HepG2 (cell line): Measurements from ENCODE around the gene RABL6. TPM values are rescaled to one million over a fixed set of nuclear protein-coding genes. Genes with fewer than 3 reads are reported as not detected.

Experiments used
- AGO1 ChIP-seq: fragments of 200-400 bp; formaldehyde crosslinking; IDR thresholded peaks from 2 replicates; pipeline ENCODE4 v1.6.1; 2017; ENCODE audit warnings: mild to moderate bottlenecking, low read depth, low read length, moderate library complexity; ENCODE audit not compliant: poor library complexity, severe bottlenecking
- DRAP1 ChIP-seq: IDR thresholded peaks from 2 replicates; pipeline ENCODE4 v1.6.1; 2016; ENCODE audit warnings: missing genetic modification reagents, missing compliant biosample characterization
- GLI4 ChIP-seq: sonication (generic); formaldehyde crosslinking; IDR thresholded peaks from 2 replicates; pipeline ENCODE4 v1.5.1; 2020; ENCODE audit warnings: missing genetic modification reagents, mild to moderate bottlenecking, moderate library complexity, borderline replicate concordance
- KMT2A ChIP-seq: sonication (generic); formaldehyde crosslinking; IDR thresholded peaks from 2 replicates; pipeline ENCODE4 v1.4.0; 2020; ENCODE audit warnings: missing genetic modification reagents
- NFKB2 ChIP-seq: sonication (generic); formaldehyde crosslinking; IDR thresholded peaks from 2 replicates; pipeline ENCODE4 v1.4.0; 2020; ENCODE audit warnings: missing genetic modification reagents, borderline replicate concordance
- NR2F2 ChIP-seq: IDR thresholded peaks from 2 replicates; pipeline ENCODE4 v1.6.1; 2012; ENCODE audit warnings: low read depth, inconsistent platforms, borderline replicate concordance
- RBM39 ChIP-seq: fragments of 200-400 bp; formaldehyde crosslinking; IDR thresholded peaks from one replicate; pipeline ENCODE4 v1.6.1; 2018; ENCODE audit warnings: antibody characterized with exemption, mild to moderate bottlenecking, low read depth, low read length; ENCODE audit not compliant: poor library complexity, severe bottlenecking
- TEAD2 ChIP-seq: sonication (generic); formaldehyde crosslinking; IDR thresholded peaks from 2 replicates; pipeline ENCODE4 v1.9.0; 2021; ENCODE audit warnings: missing genetic modification reagents
- ZFP36 ChIP-seq: fragments of 150-350 bp; IDR thresholded peaks from 2 replicates; pipeline ENCODE4 v1.6.1; 2018; ENCODE audit warnings: borderline replicate concordance, low read length, low read depth; ENCODE audit not compliant: partially characterized antibody
- ZNF143 ChIP-seq: sonication (generic); formaldehyde crosslinking; IDR thresholded peaks from 2 replicates; pipeline ENCODE4 v1.4.0; 2020; ENCODE audit warnings: missing genetic modification reagents
- ZNF260 ChIP-seq: sonication (generic); formaldehyde crosslinking; IDR thresholded peaks from 2 replicates; pipeline ENCODE4 v1.4.0; 2020; ENCODE audit warnings: missing genetic modification reagents, low read depth, mild to moderate bottlenecking, borderline replicate concordance
- ZNF280D ChIP-seq: sonication (generic); formaldehyde crosslinking; IDR thresholded peaks from 2 replicates; pipeline ENCODE4 v1.5.1; 2020; ENCODE audit warnings: mild to moderate bottlenecking, missing genetic modification reagents
- polyA plus RNA-seq, 8 experiments: library from polyadenylated mRNA; depleted of rRNA in 3 of 8; stranded (reverse) in 7 of 8; unstranded in 1 of 8; fragments of >200 nt; fragmentation: Illumina TruSeq in 4 of 8; extraction: Trizol in 4 of 8; gene quantifications; 2 replicates each; pipeline versions ENCODE4 v1.2.1 to v1.2.3, GENCODE V29; 2011 to 2016; ENCODE audit warnings: low read depth in 4 of 8, missing spikeins in 1 of 8, mixed read lengths in 1 of 8; ENCODE audit not compliant: insufficient read depth in 1 of 8
- total RNA-seq, 5 experiments: library from RNA; depleted of rRNA; stranded (reverse); fragments of >200 nt; fragmentation: Illumina TruSeq; extraction: Trizol; gene quantifications; 2 replicates each; pipeline ENCODE4 v1.2.3, GENCODE V29; 2016; ENCODE audit warnings: low read depth in 1 of 5

The RABL6 gene
- total and polyA plus RNA-seq, 2 of the 13 experiments (the other 11 are each of a cell fraction or from before 2014, with no cell fraction given): 81.5 to 125 TPM

GRCh38 chr9:136773386-136774044 is 34.2 kb upstream of the RABL6 start (continued):
- TF ChIP-seq NR2F2: no peak
- TF ChIP-seq RBM39: no peak
- no peak for TF ChIP-seq ZFP36
- no peak for TF ChIP-seq NFKB2 (CRISPR knock-in tag)
- no peak for TF ChIP-seq KMT2A (CRISPR knock-in tag)
- TF ChIP-seq TEAD2: no peak
- TF ChIP-seq DRAP1 (CRISPR knock-in tag): no peak
- no peak for TF ChIP-seq GLI4 (CRISPR knock-in tag)
- TF ChIP-seq ZNF260 (CRISPR knock-in tag): no peak
- no peak for TF ChIP-seq ZNF280D (CRISPR knock-in tag)
- no peak for TF ChIP-seq AGO1
- peak; percentile 91 for TF ChIP-seq ZNF143 (CRISPR knock-in tag)
